ENCODE data around the gene KIZ. TPM values are rescaled to one million over a fixed set of nuclear protein-coding genes. Genes with fewer than 3 reads are reported as not detected.

KIZ gene
- total and polyA plus RNA-seq, 2 experiments from 2014 or later = 13.5 to 15.4 TPM

DNA sequence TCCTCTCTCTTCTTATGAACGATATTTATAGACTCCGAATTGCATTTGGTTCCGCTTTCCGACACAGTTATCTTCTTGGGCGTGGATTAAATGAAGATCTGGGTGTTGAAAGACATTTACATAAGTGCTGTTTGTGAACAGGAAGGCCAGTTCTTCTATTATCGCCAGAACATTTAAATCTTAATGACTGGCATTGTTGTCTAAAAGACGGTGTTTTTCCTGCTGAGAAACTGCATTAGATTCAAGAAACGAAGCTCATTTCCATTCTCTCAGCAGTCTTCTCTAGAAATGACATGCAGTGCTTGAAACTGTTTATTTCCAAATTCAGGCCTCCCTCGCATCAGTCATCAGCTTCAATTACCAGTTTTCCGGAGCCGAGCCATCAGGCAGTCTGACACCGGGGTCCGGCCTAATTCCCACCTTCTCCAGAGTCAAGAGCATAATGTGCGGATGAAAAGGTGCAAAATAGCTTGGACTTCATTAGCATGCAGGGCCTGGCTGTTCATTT, 35.7 kb upstream of the KIZ start:
- peaks cover 77% of the 10 kb centered on the region for H3K27me3 ChIP-seq
- H3K4me3 ChIP-seq = no peak overlapping the region
- H3K9me3 ChIP-seq (ENCODE audit: low read depth) = no peaks in the 10 kb centered on the region
- H3K79me2 ChIP-seq = no peaks in the 10 kb centered on the region
- TF ChIP-seq EZH2phosphoT487 (IDR thresholded peaks at IDR 0.05; ENCODE audit: low read depth, severe bottlenecking, unreplicated experiment) (no peak), EZH2 (IDR thresholded peaks at IDR 0.05; ENCODE audit: borderline replicate concordance) (no peak)
- TF ChIP-seq, protein P1, sequence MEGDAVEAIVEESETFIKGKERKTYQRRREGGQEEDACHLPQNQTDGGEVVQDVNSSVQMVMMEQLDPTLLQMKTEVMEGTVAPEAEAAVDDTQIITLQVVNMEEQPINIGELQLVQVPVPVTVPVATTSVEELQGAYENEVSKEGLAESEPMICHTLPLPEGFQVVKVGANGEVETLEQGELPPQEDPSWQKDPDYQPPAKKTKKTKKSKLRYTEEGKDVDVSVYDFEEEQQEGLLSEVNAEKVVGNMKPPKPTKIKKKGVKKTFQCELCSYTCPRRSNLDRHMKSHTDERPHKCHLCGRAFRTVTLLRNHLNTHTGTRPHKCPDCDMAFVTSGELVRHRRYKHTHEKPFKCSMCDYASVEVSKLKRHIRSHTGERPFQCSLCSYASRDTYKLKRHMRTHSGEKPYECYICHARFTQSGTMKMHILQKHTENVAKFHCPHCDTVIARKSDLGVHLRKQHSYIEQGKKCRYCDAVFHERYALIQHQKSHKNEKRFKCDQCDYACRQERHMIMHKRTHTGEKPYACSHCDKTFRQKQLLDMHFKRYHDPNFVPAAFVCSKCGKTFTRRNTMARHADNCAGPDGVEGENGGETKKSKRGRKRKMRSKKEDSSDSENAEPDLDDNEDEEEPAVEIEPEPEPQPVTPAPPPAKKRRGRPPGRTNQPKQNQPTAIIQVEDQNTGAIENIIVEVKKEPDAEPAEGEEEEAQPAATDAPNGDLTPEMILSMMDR (IDR thresholded peaks at IDR 0.05; ENCODE audit: poor library complexity) = no peak
- H2AFZ ChIP-seq = no peak overlapping the region
- H3K27ac ChIP-seq = no peak overlapping the region
- H3K9me2 ChIP-seq (replicated peaks; ENCODE audit: insufficient read depth) = no peaks in the 10 kb centered on the region
- H3K36me3 ChIP-seq (replicated peaks; ENCODE audit: insufficient read depth, low read depth) = no peaks in the 10 kb centered on the region
- no peak overlapping the region for H3K4me2 ChIP-seq
- no peak for DNase-seq (ENCODE audit: low spot score)
- H3K4me1 ChIP-seq (ENCODE audit: insufficient read depth) = no peaks in the 10 kb centered on the region
- 46% methylated on average over 14 of the region's 14 CpGs for WGBS (ENCODE audit: low lambda C conversion rate, missing lambda C conversion rate)
- no peaks in the 10 kb centered on the region for H4K20me1 ChIP-seq (ENCODE audit: insufficient read depth, poor library complexity, severe bottlenecking)

DNA sequence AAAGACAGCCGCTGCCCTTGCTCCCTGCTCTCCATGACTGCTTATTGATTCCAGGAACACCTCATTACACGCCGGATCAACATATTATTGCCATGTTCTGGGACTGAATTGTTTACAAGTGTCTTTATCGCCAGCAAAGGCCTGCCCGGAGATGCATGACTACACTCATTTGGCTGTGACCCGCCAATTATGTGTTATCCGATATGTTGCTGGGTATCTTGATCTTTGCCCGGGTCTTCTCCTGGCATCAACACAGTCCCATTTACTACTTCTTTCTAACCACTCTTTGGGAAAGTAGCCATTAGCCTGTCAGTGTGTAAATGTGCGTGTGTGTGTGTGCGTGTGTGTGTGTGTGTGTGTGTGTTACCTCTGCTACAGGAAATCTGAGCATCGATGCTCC, 35.2 kb upstream of the KIZ start:
- Histone ChIP-seq H3K4me1 (ENCODE audit: insufficient read depth) (no peaks in the 10 kb centered on the region), H3K36me3 (replicated peaks; ENCODE audit: insufficient read depth, low read depth) (no peaks in the 10 kb centered on the region), H2AFZ (no peak overlapping the region), H3K9me2 (replicated peaks; ENCODE audit: insufficient read depth) (no peaks in the 10 kb centered on the region), H3K27ac (no peak overlapping the region), H4K20me1 (ENCODE audit: insufficient read depth, poor library complexity, severe bottlenecking) (no peaks in the 10 kb centered on the region), H3K9me3 (ENCODE audit: low read depth) (no peaks in the 10 kb centered on the region), H3K4me3 (no peak overlapping the region), H3K27me3 (peaks cover 83% of the 10 kb centered on the region), H3K79me2 (no peaks in the 10 kb centered on the region), H3K4me2 (no peak overlapping the region)
- 78% methylated on average over 11 of the region's 11 CpGs for WGBS (ENCODE audit: low lambda C conversion rate, missing lambda C conversion rate)
- DNase-seq (ENCODE audit: low spot score) = no peak
- TF ChIP-seq, protein P1 (IDR thresholded peaks at IDR 0.05; ENCODE audit: poor library complexity) = no peak
- TF ChIP-seq EZH2phosphoT487 (IDR thresholded peaks at IDR 0.05; ENCODE audit: low read depth, severe bottlenecking, unreplicated experiment) (no peak), EZH2 (IDR thresholded peaks at IDR 0.05; ENCODE audit: borderline replicate concordance) (no peak)

- WGBS (ENCODE audit: low lambda C conversion rate, missing lambda C conversion rate) = 92% methylated on average over 3 of the region's 3 CpGs
- Histone ChIP-seq H3K36me3 (replicated peaks; ENCODE audit: insufficient read depth, low read depth) (no peaks in the 10 kb centered on the region), H3K27me3 (peaks cover 96% of the 10 kb centered on the region), H3K4me1 (ENCODE audit: insufficient read depth) (no peaks in the 10 kb centered on the region), H3K9me2 (replicated peaks; ENCODE audit: insufficient read depth) (no peaks in the 10 kb centered on the region), H4K20me1 (ENCODE audit: insufficient read depth, poor library complexity, severe bottlenecking) (no peaks in the 10 kb centered on the region), H3K79me2 (no peaks in the 10 kb centered on the region), H3K4me3 (no peak overlapping the region), H3K9me3 (ENCODE audit: low read depth) (no peaks in the 10 kb centered on the region), H3K4me2 (no peak overlapping the region), H3K27ac (no peak overlapping the region), H2AFZ (no peak overlapping the region)
- no peak for DNase-seq (ENCODE audit: low spot score)
- TF ChIP-seq EZH2 (IDR thresholded peaks at IDR 0.05; ENCODE audit: borderline replicate concordance) (no peak), EZH2phosphoT487 (IDR thresholded peaks at IDR 0.05; ENCODE audit: low read depth, severe bottlenecking, unreplicated experiment) (no peak)
- TF ChIP-seq, protein P1 (IDR thresholded peaks at IDR 0.05; ENCODE audit: poor library complexity) = no peak
Measured at GRCh38 chr20:21092806-21093205, 33.1 kb upstream of the KIZ start.
